Measurements from ENCODE around the gene FAIM2.

- TF ChIP-seq CTCF (IDR thresholded peaks at IDR 0.05; ENCODE audit: insufficient read depth, low read depth, low read length) (no peak), EZH2 (IDR thresholded peaks at IDR 0.05; ENCODE audit: insufficient read depth, low read length) (no peak)
Measured at GRCh38 chr12:49947593-49948226, 44.0 kb upstream of the FAIM2 start.
